ENCODE measurements around the gene COX7A2L.
"Not testable (repeated sequence)": the region's sequence is repeated elsewhere in the genome, so short reads cannot be mapped to it uniquely, and the experiment has no call there.

The COX7A2L gene

GRCh38 chr2:42337846-42338566 is 23.0 kb downstream of the COX7A2L start:
- DNase-seq = no peak

DNA sequence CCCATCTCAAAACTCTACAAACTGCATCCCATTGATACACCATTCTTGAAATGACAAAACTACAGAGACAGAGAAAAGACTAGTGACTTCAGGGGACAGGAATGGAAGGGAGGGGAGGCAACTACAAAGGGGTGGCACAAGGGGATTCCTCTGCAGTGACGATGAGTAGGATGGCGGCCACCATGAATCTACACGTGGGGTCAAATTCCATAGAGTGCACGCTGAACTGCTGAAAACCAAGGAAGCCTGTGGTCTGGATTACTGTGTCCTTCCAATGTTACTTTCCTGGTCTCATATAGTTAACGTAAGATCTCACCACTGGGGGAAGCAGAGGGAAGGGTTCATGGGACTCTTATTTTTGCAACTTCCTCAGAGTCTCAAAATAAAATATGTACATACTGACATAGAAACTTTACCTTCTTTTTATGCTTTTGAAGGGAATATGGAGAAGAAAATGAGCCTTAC is 23.6 kb downstream of the COX7A2L start:
- DNase-seq = no peak

DNA sequence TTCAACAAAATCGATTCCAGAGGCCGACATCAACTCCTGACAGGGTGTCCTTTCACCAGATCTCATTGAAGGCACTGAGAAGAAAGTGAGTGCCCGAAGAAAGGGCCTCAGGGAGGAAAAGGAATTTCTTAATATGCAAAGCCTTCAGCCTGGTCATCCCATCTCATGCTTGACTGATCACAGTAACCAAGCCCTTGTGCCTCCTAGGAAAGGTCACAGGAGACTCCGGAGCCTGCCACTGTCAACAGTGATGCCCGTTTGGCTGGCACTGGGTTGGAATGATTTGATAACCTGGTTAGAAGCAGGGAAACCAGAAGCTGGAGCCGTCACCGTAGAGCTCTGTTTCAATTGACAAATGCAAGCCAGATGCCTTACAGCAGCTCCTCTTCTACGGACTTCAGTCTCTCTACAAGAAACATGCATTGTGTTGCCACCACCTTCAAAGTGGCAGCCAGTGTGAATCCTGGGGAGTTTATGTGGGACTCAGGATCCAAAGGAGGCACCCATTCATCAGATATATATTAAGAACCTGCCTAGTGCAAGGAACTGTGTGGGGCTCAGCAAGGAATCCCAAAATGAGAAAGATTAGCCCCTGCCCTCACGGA is 24.6 kb downstream of the COX7A2L start:
- DNase-seq = no peak

- no peak for DNase-seq
Measured at GRCh38 chr2:42335514-42336104, 25.4 kb downstream of the COX7A2L start.

DNA sequence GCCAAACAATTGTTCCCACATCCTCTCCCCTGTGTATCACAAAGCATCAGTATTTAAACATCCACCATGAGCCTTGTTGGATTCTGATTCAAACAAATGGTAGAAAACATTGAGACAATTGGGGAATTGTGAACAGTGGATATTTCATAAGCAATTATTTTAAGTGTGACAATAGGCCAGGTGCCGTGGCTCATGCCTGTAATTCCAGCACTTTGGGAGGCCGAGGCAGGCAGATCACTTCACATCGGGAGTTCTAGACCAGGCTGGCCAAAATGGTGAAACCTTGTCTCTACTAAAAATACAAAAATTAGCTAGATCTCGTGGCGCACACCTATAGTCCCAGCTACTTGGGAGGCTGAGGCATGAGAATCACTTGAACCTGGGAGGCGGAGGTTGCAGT is 26.2 kb downstream of the COX7A2L start:
- not testable (repeated sequence) for DNase-seq

GRCh38 chr2:42334220-42334619 is 26.8 kb downstream of the COX7A2L start:
- DNase-seq = no peak

DNA sequence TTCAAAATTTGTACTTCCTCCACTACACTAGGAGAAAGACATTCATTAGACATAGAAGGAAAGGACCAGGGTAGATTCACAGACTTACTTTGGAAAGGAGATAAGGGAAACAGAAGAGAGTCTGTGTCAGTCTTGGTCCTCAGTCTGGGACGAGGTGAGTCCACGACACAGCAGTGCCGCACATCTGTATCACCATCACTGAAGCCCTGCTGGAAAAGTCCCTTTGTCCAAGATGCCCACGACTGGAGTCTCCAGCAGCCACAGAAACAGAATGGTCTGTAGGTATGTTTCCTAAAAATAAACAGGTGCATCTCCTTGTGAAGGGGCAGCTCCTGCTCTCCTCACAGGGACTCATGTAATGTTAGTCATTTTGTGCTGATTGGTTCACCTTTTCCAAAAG is 27.4 kb downstream of the COX7A2L start:
- DNase-seq = no peak

DNA sequence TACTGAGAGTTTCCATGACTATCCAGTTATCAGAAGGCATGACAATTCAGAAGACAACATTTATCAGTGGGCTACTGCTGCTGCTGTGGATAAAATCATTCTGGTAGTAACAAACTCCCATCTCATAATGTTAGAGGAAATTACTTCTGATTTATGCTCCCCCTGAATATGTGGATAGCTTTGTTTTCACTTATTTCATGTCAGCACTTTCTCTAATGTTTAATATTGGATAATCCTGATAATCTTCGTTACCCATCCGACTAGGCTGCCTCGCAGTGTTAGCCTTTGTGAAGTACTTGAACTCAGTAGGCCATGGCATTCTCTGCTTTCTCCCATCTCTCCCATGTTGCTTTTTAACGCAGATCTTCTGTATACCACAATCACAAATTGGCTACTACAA is 28.4 kb downstream of the COX7A2L start:
- no peak for DNase-seq

- DNase-seq = no peak
Measured at GRCh38 chr2:42331569-42332284, 29.3 kb downstream of the COX7A2L start.

DNA sequence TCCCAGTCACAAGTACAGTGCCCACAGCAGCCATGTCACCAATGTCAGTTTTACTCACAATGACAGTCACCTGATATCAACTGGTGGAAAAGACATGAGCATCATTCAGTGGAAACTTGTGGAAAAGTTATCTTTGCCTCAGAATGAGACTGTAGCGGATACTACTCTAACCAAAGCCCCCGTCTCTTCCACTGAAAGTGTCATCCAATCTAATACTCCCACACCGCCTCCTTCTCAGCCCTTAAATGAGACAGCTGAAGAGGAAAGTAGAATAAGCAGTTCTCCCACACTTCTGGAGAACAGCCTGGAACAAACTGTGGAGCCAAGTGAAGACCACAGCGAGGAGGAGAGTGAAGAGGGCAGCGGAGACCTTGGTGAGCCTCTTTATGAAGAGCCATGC is 31.3 kb downstream of the COX7A2L start:
- DNase-seq = no peak

GRCh38 chr2:42328923-42329322 is 32.1 kb downstream of the COX7A2L start:
- no peak for DNase-seq

DNA sequence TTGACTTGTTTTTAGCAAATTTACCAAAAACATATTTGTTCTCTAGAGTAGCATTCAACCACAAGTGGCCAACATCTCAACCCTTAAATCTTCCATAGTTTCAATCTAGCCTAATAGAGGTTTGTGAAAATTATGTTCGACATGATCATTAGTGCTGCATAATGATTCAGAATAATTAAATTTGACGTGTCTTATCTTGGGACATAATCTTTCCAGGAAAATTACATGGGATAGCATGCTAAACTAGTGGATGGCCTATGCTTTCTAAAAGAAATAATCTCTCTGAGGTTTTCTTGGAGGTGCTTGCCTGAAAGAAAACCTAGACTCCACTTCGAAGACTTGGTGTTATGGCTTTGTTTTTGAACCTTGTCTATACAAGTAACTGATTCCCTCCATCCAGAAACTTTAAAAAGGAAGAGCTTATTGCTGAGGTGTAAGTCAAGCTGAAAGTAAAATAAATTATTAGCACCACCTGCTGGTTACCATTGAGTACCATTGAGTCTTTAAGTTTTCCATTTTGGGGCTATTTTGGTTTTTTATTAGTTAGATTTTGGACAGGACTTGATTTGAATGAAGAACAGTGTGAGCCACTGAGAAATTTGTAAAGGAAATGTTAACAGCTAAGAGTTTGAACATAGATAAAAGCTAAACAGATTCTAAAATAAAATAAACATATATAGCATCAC is 32.7 kb downstream of the COX7A2L start:
- no peak for DNase-seq

DNA sequence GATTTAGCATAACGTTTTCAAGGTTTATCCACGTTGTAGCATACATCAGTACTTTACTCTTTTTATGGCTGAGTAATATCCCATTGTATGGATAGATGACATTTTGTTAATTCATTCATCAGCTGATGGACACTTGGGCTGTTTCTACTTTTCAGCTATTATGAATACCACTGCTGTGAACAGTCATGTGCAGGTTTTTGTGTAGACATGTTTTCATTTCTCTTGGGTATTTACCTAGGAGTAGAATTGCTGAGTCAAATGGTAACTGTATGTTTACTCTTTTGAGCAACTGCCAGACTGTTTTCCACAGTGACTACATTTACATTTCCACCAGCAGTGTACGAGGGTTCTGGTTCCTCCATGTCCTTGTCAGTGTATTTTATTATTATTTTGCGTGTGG is 33.9 kb downstream of the COX7A2L start:
- no peak for DNase-seq

DNA sequence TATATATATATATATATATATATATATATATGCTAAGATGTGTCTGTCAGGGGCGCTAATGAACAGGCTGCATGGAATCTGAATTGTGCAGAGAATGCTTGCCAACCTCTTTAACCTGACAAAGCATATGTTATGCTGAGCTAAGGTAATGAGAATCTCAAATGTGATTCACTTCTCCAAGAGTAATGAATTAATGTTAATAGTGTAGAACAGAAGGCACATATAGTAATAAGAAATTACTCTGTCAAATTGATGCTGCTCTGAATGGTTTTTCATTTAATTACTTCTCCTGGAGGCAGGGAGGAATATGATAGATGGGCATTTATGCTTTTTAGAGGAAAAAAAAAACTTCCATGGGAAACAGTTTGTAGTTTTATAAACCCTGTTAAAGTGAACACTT is 35.4 kb downstream of the COX7A2L start:
- no peak for DNase-seq

- DNase-seq = no peak
Measured at GRCh38 chr2:42324949-42325348, 36.1 kb downstream of the COX7A2L start.

DNA sequence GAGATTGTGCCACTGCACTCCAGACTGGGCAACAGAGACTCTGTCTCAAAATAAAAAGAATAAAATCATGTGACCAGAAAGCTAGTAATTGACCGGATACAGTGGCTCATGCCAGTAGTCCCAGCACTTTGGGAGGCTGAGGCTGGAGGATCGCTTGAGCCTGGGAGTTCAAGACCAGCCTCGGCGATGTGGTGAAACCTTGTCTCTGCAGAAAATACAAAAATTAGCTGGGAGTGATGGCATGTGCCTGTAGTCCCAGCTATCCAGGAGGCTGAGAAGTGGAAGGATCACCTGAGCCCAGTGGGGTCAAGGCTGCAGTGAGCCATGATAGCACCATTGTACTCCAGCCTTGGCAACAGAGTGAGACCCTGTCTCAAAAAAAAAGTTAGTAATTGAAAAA is 36.8 kb downstream of the COX7A2L start:
- no peak for DNase-seq

- no peak for DNase-seq
Measured at GRCh38 chr2:42321452-42322064, 39.5 kb downstream of the COX7A2L start.

- DNase-seq = no peak
Measured at GRCh38 chr2:42319265-42319664, 41.8 kb downstream of the COX7A2L start.

DNA sequence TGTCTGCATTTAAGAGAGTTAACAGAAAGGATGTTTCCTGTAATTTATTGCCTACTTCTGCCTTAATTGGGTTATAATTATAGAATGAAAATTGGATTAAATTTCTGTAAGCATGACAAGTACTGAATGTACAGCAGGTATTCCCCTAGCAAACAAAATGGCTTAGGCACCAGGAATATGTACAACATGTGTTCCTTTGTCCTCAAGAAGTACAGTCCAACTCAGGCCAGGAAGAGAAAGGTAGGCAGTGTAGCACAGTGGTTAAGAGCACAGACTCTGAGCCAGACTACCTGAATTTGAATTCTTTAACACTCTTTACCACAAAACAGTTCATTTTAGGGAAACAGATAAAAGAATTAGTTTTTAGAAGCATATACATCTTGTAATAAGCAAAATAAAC is 43.1 kb downstream of the COX7A2L start:
- DNase-seq = no peak

DNA sequence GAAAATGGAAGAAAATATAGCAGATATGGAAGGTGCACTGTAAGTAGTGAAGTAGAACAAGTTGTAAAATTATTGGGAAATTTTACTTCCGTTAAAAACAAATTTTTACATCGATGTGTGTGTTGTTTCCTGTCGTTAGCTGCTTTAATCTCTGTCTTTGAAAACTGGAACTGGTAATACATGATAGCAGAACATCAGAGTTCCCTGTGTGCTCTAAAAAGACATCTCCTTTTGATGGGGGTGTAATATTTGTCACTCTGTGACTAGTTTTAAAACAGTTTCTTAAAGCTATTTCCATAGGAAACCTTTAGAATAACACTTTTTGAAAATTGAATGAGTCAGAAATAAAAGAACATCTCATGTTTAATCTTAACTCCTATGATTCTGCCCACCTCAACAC is 43.5 kb downstream of the COX7A2L start:
- no peak for DNase-seq

DNA sequence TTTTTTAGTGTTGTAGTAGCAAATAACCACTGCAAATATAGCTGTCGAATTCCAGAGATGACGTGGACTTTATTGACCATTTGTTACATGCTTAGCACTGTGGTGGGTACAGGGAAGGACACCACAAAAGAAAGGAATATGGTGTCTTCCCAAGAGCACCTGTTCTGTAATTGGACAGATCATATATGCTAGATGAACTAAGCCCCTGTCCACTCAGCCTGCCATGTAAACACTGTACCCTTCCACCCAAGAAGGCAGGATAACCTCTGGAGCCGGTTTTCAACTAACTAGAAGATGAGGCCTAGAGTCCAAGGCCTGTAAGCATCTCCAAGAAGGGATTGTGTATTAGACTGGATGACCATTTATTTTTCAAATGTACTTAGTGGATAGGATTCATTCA is 44.1 kb downstream of the COX7A2L start:
- no peak for DNase-seq

- no peak for DNase-seq
Measured at GRCh38 chr2:42315844-42316470, 45.1 kb downstream of the COX7A2L start.

Data from left hindlimb (tissue), 1 donor.